MM.1S (cell line): Measurements from ENCODE around the gene AP1AR.
"Not testable (repeated sequence)": the region's sequence is repeated elsewhere in the genome, so short reads cannot be mapped to it uniquely, and the experiment has no call there.

Experiments
- DNase-seq: peaks from one replicate; pipeline ENCODE4 v3.0.0-alpha.2; 2015
- H2AFZ ChIP-seq: fragments of 300-600 bp; sonication (generic); 2 replicates; pipeline ENCODE4 v1.6.0; 2016; ENCODE audit warnings: antibody characterized with exemption, low read length
- H3F3A ChIP-seq: fragments of 300-600 bp; sonication (generic); 2 replicates; pipeline ENCODE4 v1.6.1; 2016; ENCODE audit warnings: mild to moderate bottlenecking, antibody characterized with exemption, low read length, moderate library complexity, mixed read lengths; ENCODE audit not compliant: insufficient read depth
- H3K27ac ChIP-seq: fragments of 300-600 bp; sonication (generic); 2 replicates; pipeline ENCODE4 v1.5.1; 2016; ENCODE audit warnings: mild to moderate bottlenecking, low read length
- H3K27me3 ChIP-seq: fragments of 300-600 bp; sonication (generic); replicated peaks from 2 replicates; pipeline ENCODE4 v1.6.0; 2016; ENCODE audit warnings: low read length; ENCODE audit not compliant: insufficient read depth
- H3K36me3 ChIP-seq: fragments of 300-600 bp; sonication (generic); replicated peaks from 2 replicates; pipeline ENCODE4 v1.6.1; 2016; ENCODE audit warnings: mild to moderate bottlenecking, low read length, mixed read lengths; ENCODE audit not compliant: insufficient read depth
- H3K4me1 ChIP-seq: fragments of 300-600 bp; sonication (generic); 2 replicates; pipeline ENCODE4 v1.6.1; 2016; ENCODE audit warnings: low read length, mixed read lengths
- H3K4me2 ChIP-seq: fragments of 300-600 bp; sonication (generic); 2 replicates; pipeline ENCODE4 v1.6.0; 2016; ENCODE audit warnings: low read depth, low read length
- H3K4me3 ChIP-seq: fragments of 300-600 bp; sonication (generic); 2 replicates; pipeline ENCODE4 v1.5.1; 2016; ENCODE audit warnings: low read length, mixed read lengths
- H3K79me2 ChIP-seq: fragments of 300-600 bp; sonication (generic); 2 replicates; pipeline ENCODE4 v1.6.1; 2016; ENCODE audit warnings: mixed run types, low read length, mixed read lengths
- H3K9ac ChIP-seq: fragments of 300-600 bp; sonication (generic); 2 replicates; pipeline ENCODE4 v1.6.1; 2016; ENCODE audit warnings: low read length, mixed read lengths
- H3K9me2 ChIP-seq: fragments of 300-600 bp; sonication (generic); replicated peaks from 2 replicates; pipeline ENCODE4 v1.6.1; 2016; ENCODE audit warnings: mild to moderate bottlenecking, low read length, mixed read lengths; ENCODE audit not compliant: insufficient read depth
- H3K9me3 ChIP-seq: fragments of 300-600 bp; sonication (generic); replicated peaks from 2 replicates; pipeline ENCODE4 v1.6.1; 2016; ENCODE audit warnings: mild to moderate bottlenecking, low read length, mixed read lengths; ENCODE audit not compliant: insufficient read depth
- H4K20me1 ChIP-seq: fragments of 300-600 bp; sonication (generic); 2 replicates; pipeline ENCODE4 v1.6.1; 2016; ENCODE audit warnings: mild to moderate bottlenecking, low read length, moderate library complexity, mixed read lengths; ENCODE audit not compliant: insufficient read depth
- CTCF ChIP-seq: fragments of 300-600 bp; sonication (generic); IDR thresholded peaks from 2 replicates; pipeline ENCODE4 v1.5.1; 2016; ENCODE audit warnings: antibody characterized with exemption, low read length, mixed read lengths
- EZH2 ChIP-seq: fragments of 300-600 bp; sonication (generic); optimal IDR thresholded peaks from 2 replicates; pipeline ENCODE3; 2017; ENCODE audit warnings: low read depth, mild to moderate bottlenecking, antibody characterized with exemption, low read length, mixed read lengths
- EZH2phosphoT487 ChIP-seq: fragments of 300-600 bp; sonication (generic); IDR thresholded peaks from 2 replicates; pipeline ENCODE4 v1.6.1; 2018; ENCODE audit warnings: antibody characterized with exemption, low read length

The AP1AR gene

GRCh38 chr4:112296949-112297880, 65.6 kb downstream of the AP1AR start, which contains the start of gene ALPK1:
ALPK1 (plus strand) TSS chr4:112297369.
- Histone ChIP-seq H3K9me3 (no peaks in the 10 kb centered on the region), H2AFZ (peak within 1 kb of the TSS; percentile 85), H3K9ac (peak within 1 kb of the TSS; percentile 39; the same call in 1 of the 2 replicates), H3K4me3 (peak within 1 kb of the TSS; percentile 60), H3K4me2 (peak within 1 kb of the TSS; percentile 89), H3K9me2 (no peaks in the 10 kb centered on the region), H3K36me3 (no peaks in the 10 kb centered on the region), H4K20me1 (no peaks in the 10 kb centered on the region), H3F3A (peaks cover 11% of the 10 kb centered on the region), H3K79me2 (no peaks in the 10 kb centered on the region), H3K4me1 (peaks cover 13% of the 10 kb centered on the region; the same call in 1 of the 2 replicates), H3K27ac (peak within 1 kb of the TSS; percentile 47; the same call in 1 of the 2 replicates), H3K27me3 (no peaks in the 10 kb centered on the region)
- peak; percentile 62 for DNase-seq
- TF ChIP-seq EZH2 (no peak), EZH2phosphoT487 (no peak), CTCF (no peak)

GRCh38 chr4:112299721-112300120, 68.1 kb downstream of the AP1AR start:
- Histone ChIP-seq H3F3A (peaks cover 11% of the 10 kb centered on the region), H3K36me3 (no peaks in the 10 kb centered on the region), H4K20me1 (no peaks in the 10 kb centered on the region), H3K4me1 (peaks cover 13% of the 10 kb centered on the region; the same call in 1 of the 2 replicates), H3K27ac (no peak overlapping the region), H2AFZ (no peak overlapping the region), H3K4me2 (no peak overlapping the region), H3K9me2 (no peaks in the 10 kb centered on the region), H3K4me3 (no peak overlapping the region), H3K9ac (no peak overlapping the region), H3K27me3 (no peaks in the 10 kb centered on the region), H3K79me2 (no peaks in the 10 kb centered on the region), H3K9me3 (no peaks in the 10 kb centered on the region)
- DNase-seq: no peak
- TF ChIP-seq CTCF (no peak), EZH2 (no peak), EZH2phosphoT487 (no peak)

GRCh38 chr4:112302320-112303274, 71.0 kb downstream of the AP1AR start:
- TF ChIP-seq CTCF (no peak), EZH2phosphoT487 (no peak), EZH2 (no peak)
- Histone ChIP-seq H3K4me3 (no peak overlapping the region), H3F3A (peaks cover under 1% of the 10 kb centered on the region; the same call in 1 of the 2 replicates), H4K20me1 (no peaks in the 10 kb centered on the region), H3K36me3 (no peaks in the 10 kb centered on the region), H3K79me2 (no peaks in the 10 kb centered on the region), H3K4me1 (peaks cover 3% of the 10 kb centered on the region; the same call in 1 of the 2 replicates), H3K9ac (no peak overlapping the region), H3K9me3 (no peaks in the 10 kb centered on the region), H3K27ac (no peak overlapping the region), H3K27me3 (no peaks in the 10 kb centered on the region), H2AFZ (no peak overlapping the region), H3K4me2 (no peak overlapping the region), H3K9me2 (no peaks in the 10 kb centered on the region)
- DNase-seq: no peak

- not testable (repeated sequence) for H3K9me3 ChIP-seq, DNase-seq, H3K9me2 ChIP-seq, H3K4me2 ChIP-seq, H3K36me3 ChIP-seq, H3K9ac ChIP-seq, H2AFZ ChIP-seq, H3K79me2 ChIP-seq, H3K4me3 ChIP-seq, H4K20me1 ChIP-seq, H3K27me3 ChIP-seq, H3F3A ChIP-seq, H3K4me1 ChIP-seq, H3K27ac ChIP-seq
Measured at GRCh38 chr4:112305477-112305876, 73.9 kb downstream of the AP1AR start.
